Trophoblast cell (in vitro differentiated cells and primary cell): ENCODE data around the gene DNAJC11.

ENCODE experiments used
- DNase-seq, 2 donors: peaks; one replicate each; pipeline ENCODE4 v3.0.0-alpha.2; 2016
- H2AFZ ChIP-seq: 2 replicates; pipeline ENCODE4 v1.6.1; 2013; ENCODE audit warnings: low read length, moderate library complexity, mild to moderate bottlenecking; ENCODE audit not compliant: insufficient read depth, poor library complexity
- H2AK5ac ChIP-seq: 2 replicates; pipeline ENCODE4 v1.6.1; 2013; ENCODE audit warnings: mild to moderate bottlenecking, low read length
- H2BK120ac ChIP-seq: 2 replicates; pipeline ENCODE4 v1.6.1; 2013; ENCODE audit warnings: low read length, mild to moderate bottlenecking, moderate library complexity; ENCODE audit not compliant: insufficient read depth, poor library complexity
- H2BK12ac ChIP-seq: 2 replicates; pipeline ENCODE4 v1.6.1; 2013; ENCODE audit warnings: mild to moderate bottlenecking, low read length, moderate library complexity
- H2BK5ac ChIP-seq: 2 replicates; pipeline ENCODE4 v1.6.1; 2013; ENCODE audit warnings: low read length, low read depth, moderate library complexity, mild to moderate bottlenecking; ENCODE audit not compliant: poor library complexity
- H3K14ac ChIP-seq: 2 replicates; pipeline ENCODE4 v1.6.1; 2013; ENCODE audit warnings: mild to moderate bottlenecking, low read length
- H3K18ac ChIP-seq: 2 replicates; pipeline ENCODE4 v1.6.1; 2013; ENCODE audit warnings: mild to moderate bottlenecking, low read length
- H3K23ac ChIP-seq: 2 replicates; pipeline ENCODE4 v1.6.1; 2013; ENCODE audit warnings: low read length
- H3K27ac ChIP-seq: 2 replicates; pipeline ENCODE4 v1.5.1; 2013; ENCODE audit warnings: low read depth, mild to moderate bottlenecking, inconsistent platforms, low read length, moderate library complexity
- H3K27me3 ChIP-seq: 2 replicates; pipeline ENCODE4 v1.6.1; 2013; ENCODE audit warnings: inconsistent platforms, mild to moderate bottlenecking, low read length, moderate library complexity; ENCODE audit not compliant: insufficient read depth
- H3K36me3 ChIP-seq, 2 experiments: 1 replicate in 1 of 2; 2 replicates in 1 of 2; pipeline ENCODE4 v1.6.1; 2013; ENCODE audit warnings: low read length in 2 of 2, mild to moderate bottlenecking in 2 of 2, moderate library complexity in 1 of 2; ENCODE audit not compliant: insufficient read depth in 2 of 2, control insufficient read depth in 1 of 2
- H3K4ac ChIP-seq: 2 replicates; pipeline ENCODE4 v1.6.1; 2013; ENCODE audit warnings: low read depth, mild to moderate bottlenecking, low read length, moderate library complexity
- H3K4me1 ChIP-seq, 2 experiments: 1 replicate in 1 of 2; 2 replicates in 1 of 2; pipeline ENCODE4 v1.6.1; 2013; ENCODE audit warnings: low read length in 2 of 2, mild to moderate bottlenecking in 2 of 2, moderate library complexity in 1 of 2; ENCODE audit not compliant: insufficient read depth in 2 of 2, control insufficient read depth in 1 of 2
- H3K4me2 ChIP-seq: 2 replicates; pipeline ENCODE4 v1.6.1; 2013; ENCODE audit warnings: inconsistent platforms, mild to moderate bottlenecking, low read length, moderate library complexity
- H3K4me3 ChIP-seq: 2 replicates; pipeline ENCODE4 v1.5.1; 2013; ENCODE audit warnings: mild to moderate bottlenecking, low read depth, low read length, inconsistent platforms
- H3K79me1 ChIP-seq: one replicate; pipeline ENCODE4 v1.6.1; 2013; ENCODE audit warnings: low read length
- H3K79me2 ChIP-seq: 2 replicates; pipeline ENCODE4 v1.6.1; 2013; ENCODE audit warnings: low read length, mild to moderate bottlenecking; ENCODE audit not compliant: control insufficient read depth, insufficient read depth, poor library complexity
- H3K9ac ChIP-seq: 2 replicates; pipeline ENCODE4 v1.6.1; 2013; ENCODE audit warnings: mild to moderate bottlenecking, low read length
- H3K9me3 ChIP-seq: 2 replicates; pipeline ENCODE4 v1.6.1; 2013; ENCODE audit warnings: low read depth, mild to moderate bottlenecking, control low read depth, inconsistent platforms, low read length; ENCODE audit not compliant: insufficient read depth
- H4K12ac ChIP-seq: 2 replicates; pipeline ENCODE4 v1.6.1; 2013; ENCODE audit warnings: low read depth, mild to moderate bottlenecking, low read length, moderate library complexity
- H4K8ac ChIP-seq: 2 replicates; pipeline ENCODE4 v1.6.1; 2013; ENCODE audit warnings: low read depth, mild to moderate bottlenecking, low read length, moderate library complexity
- H4K91ac ChIP-seq: one replicate; pipeline ENCODE4 v1.6.1; 2013; ENCODE audit warnings: low read depth, mild to moderate bottlenecking, low read length, moderate library complexity
- WGBS: extraction: QIAGEN DNeasy Blood & Tissue Kit; methylation state at CpG from one replicate; pipeline ENCODE4 v1.1.7; 2013; ENCODE audit warnings: missing lambda C conversion rate; ENCODE audit not compliant: insufficient read length, insufficient coverage; ENCODE audit errors: extremely low coverage; 5-methylcytosine and 5-hydroxymethylcytosine counted together

The DNAJC11 gene

GRCh38 chr1:6685381-6685780 is 16.2 kb downstream of the DNAJC11 start:
- Histone ChIP-seq H3K4ac (no peak overlapping the region), H2AK5ac (no peak overlapping the region), H3K27ac (no peak overlapping the region), H3K23ac (no peak overlapping the region), H3K4me3 (no peak overlapping the region), H3K4me2 (no peak overlapping the region), H3K9ac (no peak overlapping the region), H3K79me2 (no peaks in the 10 kb centered on the region), H3K79me1 (no peaks in the 10 kb centered on the region), H2BK12ac (no peak overlapping the region), H3K18ac (no peak overlapping the region), H3K14ac (no peak overlapping the region), H2AFZ (no peak overlapping the region), H2BK120ac (no peak overlapping the region), H3K27me3 (no peaks in the 10 kb centered on the region), H3K36me3 (peaks cover 2 to 9% of the 10 kb centered on the region in 2 experiments), H4K12ac (no peak overlapping the region), H2BK5ac (no peak overlapping the region), H4K8ac (no peak overlapping the region), H3K9me3 (no peaks in the 10 kb centered on the region), H3K4me1 (no peaks in the 10 kb centered on the region), H4K91ac (no peak overlapping the region)
- WGBS, result no CpG with 5 or more reads among the region's 4 CpGs
- DNase-seq, result no peak

- Histone ChIP-seq H4K12ac (no peak overlapping the region), H3K9ac (no peak overlapping the region), H3K18ac (no peak overlapping the region), H3K4me2 (no peak overlapping the region), H2BK12ac (no peak overlapping the region), H2AFZ (no peak overlapping the region), H3K27me3 (no peaks in the 10 kb centered on the region), H3K4ac (no peak overlapping the region), H2AK5ac (no peak overlapping the region), H3K79me2 (no peaks in the 10 kb centered on the region), H3K9me3 (no peaks in the 10 kb centered on the region), H2BK5ac (no peak overlapping the region), H4K8ac (no peak overlapping the region), H3K4me3 (no peak overlapping the region), H3K14ac (no peak overlapping the region), H2BK120ac (no peak overlapping the region), H3K36me3 (peaks cover 2 to 20% of the 10 kb centered on the region in 2 experiments), H3K79me1 (no peaks in the 10 kb centered on the region), H4K91ac (no peak overlapping the region), H3K27ac (no peak overlapping the region), H3K23ac (peak overlapping the region; percentile 15), H3K4me1 (no peaks in the 10 kb centered on the region)
- WGBS, result no CpG with 5 or more reads among the region's 3 CpGs
- no peak for DNase-seq
Measured at GRCh38 chr1:6683434-6683833, 18.2 kb downstream of the DNAJC11 start.

GRCh38 chr1:6675941-6676340 is 25.7 kb downstream of the DNAJC11 start:
- H2BK5ac ChIP-seq, result no peak overlapping the region
- no CpG with 5 or more reads among the region's 2 CpGs for WGBS
- DNase-seq, result no peak
- H3K79me2 ChIP-seq, result no peaks in the 10 kb centered on the region
- H3K4me3 ChIP-seq, result no peak overlapping the region
- H2BK120ac ChIP-seq, result no peak overlapping the region
- no peak overlapping the region for H3K23ac ChIP-seq
- no peak overlapping the region for H3K4ac ChIP-seq
- no peak overlapping the region for H2AFZ ChIP-seq
- no peak overlapping the region for H3K4me2 ChIP-seq
- H3K9ac ChIP-seq, result no peak overlapping the region
- H4K12ac ChIP-seq, result no peak overlapping the region
- peaks cover 2% of the 10 kb centered on the region in 2 experiments for H3K4me1 ChIP-seq
- H3K36me3 ChIP-seq, result peaks cover 15 to 27% of the 10 kb centered on the region in 2 experiments
- no peaks in the 10 kb centered on the region for H3K9me3 ChIP-seq
- H3K27me3 ChIP-seq, result no peaks in the 10 kb centered on the region
- no peak overlapping the region for H4K91ac ChIP-seq
- no peak overlapping the region for H3K27ac ChIP-seq
- H4K8ac ChIP-seq, result no peak overlapping the region
- no peaks in the 10 kb centered on the region for H3K79me1 ChIP-seq
- H2BK12ac ChIP-seq, result no peak overlapping the region
- H2AK5ac ChIP-seq, result no peak overlapping the region
- H3K14ac ChIP-seq, result no peak overlapping the region
- no peak overlapping the region for H3K18ac ChIP-seq

- H3K79me1 ChIP-seq, result no peaks in the 10 kb centered on the region
- H3K4me1 ChIP-seq, result peaks cover 2% of the 10 kb centered on the region in 2 experiments
- H3K4me2 ChIP-seq, result no peak overlapping the region
- peaks cover 13 to 25% of the 10 kb centered on the region in 2 experiments for H3K36me3 ChIP-seq
- no peak overlapping the region for H2BK120ac ChIP-seq
- H3K18ac ChIP-seq, result no peak overlapping the region
- H3K27me3 ChIP-seq, result no peaks in the 10 kb centered on the region
- no peak overlapping the region for H3K23ac ChIP-seq
- H3K27ac ChIP-seq, result no peak overlapping the region
- H3K79me2 ChIP-seq, result no peaks in the 10 kb centered on the region
- no peak overlapping the region for H3K4ac ChIP-seq
- no peak for DNase-seq
- no peak overlapping the region for H2AFZ ChIP-seq
- H4K91ac ChIP-seq, result no peak overlapping the region
- no peak overlapping the region for H2BK5ac ChIP-seq
- H2AK5ac ChIP-seq, result no peak overlapping the region
- H4K8ac ChIP-seq, result no peak overlapping the region
- H4K12ac ChIP-seq, result no peak overlapping the region
- no peaks in the 10 kb centered on the region for H3K9me3 ChIP-seq
- no peak overlapping the region for H3K14ac ChIP-seq
- H3K9ac ChIP-seq, result no peak overlapping the region
- H3K4me3 ChIP-seq, result no peak overlapping the region
- no peak overlapping the region for H2BK12ac ChIP-seq
- WGBS, result no CpG with 5 or more reads among the region's 1 CpG
Measured at GRCh38 chr1:6674771-6675170, 26.8 kb downstream of the DNAJC11 start.
